ENCODE data around the gene DHRS11.

GRCh38 chr17:36614933-36615332, 23.3 kb downstream of the DHRS11 start:
- no peak for TF ChIP-seq CTCF (IDR thresholded peaks at IDR 0.05)
- TF ChIP-seq POLR2A (IDR thresholded peaks at IDR 0.05): no peak
